NCI-H1694 (cell line): ENCODE measurements around the gene HS3ST6.
"Not testable (repeated sequence)": the region's sequence is repeated elsewhere in the genome, so short reads cannot be mapped to it uniquely, and the experiment has no call there.

Source experiments
- DNase-seq: peaks from one replicate; lab custom pipeline; 2025; lab: John Stamatoyannopoulos, UW

HS3ST6 gene

DNA sequence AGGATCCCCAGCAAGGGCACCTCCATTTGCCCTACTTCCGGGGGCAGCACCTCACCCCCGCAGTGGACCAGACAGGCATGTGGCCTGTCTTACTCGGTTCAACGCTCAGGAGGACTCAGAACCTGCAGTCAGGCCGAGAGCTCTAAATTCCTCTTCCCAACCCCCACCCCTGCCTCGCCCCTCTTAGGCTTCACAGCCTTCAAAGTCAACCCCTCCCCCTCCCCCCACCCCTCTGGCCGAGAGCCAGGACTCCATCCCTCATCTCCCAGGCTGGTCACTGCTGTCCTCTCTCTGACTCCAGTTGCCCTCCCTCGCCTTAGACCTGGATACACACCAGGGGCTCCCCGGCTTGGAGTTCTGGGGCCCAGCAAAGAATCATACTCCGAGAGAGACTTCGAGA lies 8.1 kb upstream of the HS3ST6 start:
- no peak for DNase-seq

- no peak for DNase-seq
Measured at GRCh38 chr16:1924095-1924494, 5.9 kb upstream of the HS3ST6 start.

- DNase-seq, result no peak
Measured at GRCh38 chr16:1923299-1924034, 5.3 kb upstream of the HS3ST6 start.

GRCh38 chr16:1922357-1922756 lies 4.1 kb upstream of the HS3ST6 start:
- DNase-seq, result no peak

- DNase-seq, result no peak
Measured at GRCh38 chr16:1920727-1921171, 2.5 kb upstream of the HS3ST6 start.

DNA sequence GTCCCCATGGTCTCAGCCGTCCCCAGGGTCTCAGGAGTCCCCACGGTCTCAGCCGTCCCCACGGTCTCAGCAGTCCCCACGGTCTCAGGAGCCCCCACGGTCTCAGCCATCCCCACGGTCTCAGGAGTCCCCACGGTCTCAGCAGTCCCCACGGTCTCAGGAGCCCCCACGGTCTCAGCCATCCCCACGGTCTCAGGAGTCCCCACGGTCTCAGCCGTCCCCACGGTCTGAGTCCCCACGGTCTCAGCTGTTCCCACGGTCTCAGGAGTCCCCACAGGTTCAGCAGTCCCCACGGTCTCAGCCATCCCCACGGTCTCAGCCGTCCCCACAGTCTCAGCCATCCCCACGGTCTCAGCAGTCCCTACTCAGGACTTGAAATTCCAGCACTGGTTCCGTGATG lies 1.9 kb upstream of the HS3ST6 start:
- not testable (repeated sequence) for DNase-seq

GRCh38 chr16:1919327-1919998 lies 1.2 kb upstream of the HS3ST6 start:
- DNase-seq, result no peak

DNA sequence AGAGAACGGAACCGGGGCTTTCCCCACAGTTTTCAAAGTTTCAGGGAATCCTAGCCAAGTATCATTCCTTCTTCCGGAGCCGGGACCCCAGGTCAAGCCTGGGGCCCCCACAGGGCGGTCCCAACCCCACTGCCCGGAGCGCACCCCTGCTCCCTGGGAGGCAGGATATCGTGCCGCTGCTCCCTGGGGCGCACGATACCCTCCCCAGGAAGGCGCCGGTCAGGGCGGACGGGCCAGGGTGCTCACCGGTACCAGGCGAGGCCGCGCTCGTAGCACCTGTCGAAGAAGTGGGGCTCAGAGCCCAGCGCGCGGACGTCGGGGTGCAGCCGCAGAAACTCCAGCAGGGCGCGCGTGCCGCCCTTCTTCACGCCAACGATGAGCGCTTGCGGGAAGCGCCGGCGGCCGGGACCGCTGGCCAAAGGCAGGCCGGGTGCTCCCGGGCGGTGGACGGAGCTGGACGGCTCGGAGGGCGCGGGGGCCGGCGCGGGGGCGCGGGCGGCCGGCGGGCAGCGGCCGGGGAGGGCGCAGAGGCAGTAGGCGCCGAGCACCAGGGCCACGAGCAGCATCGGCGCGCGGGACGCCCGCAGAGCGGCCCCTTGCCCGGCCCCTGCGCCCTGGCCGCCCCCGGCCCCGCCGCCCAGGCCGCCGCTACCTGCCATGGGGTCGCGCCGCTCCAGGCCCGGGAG lies 407 bp downstream of the HS3ST6 start:
- no peak for DNase-seq

GRCh38 chr16:1917056-1917664 lies 1.1 kb downstream of the HS3ST6 start:
- DNase-seq, result no peak

GRCh38 chr16:1916640-1916990 lies 1.6 kb downstream of the HS3ST6 start:
- DNase-seq, result no peak

GRCh38 chr16:1915732-1916639 lies 2.2 kb downstream of the HS3ST6 start:
- no peak for DNase-seq

- DNase-seq, result no peak
Measured at GRCh38 chr16:1914988-1915387, 3.2 kb downstream of the HS3ST6 start.

DNA sequence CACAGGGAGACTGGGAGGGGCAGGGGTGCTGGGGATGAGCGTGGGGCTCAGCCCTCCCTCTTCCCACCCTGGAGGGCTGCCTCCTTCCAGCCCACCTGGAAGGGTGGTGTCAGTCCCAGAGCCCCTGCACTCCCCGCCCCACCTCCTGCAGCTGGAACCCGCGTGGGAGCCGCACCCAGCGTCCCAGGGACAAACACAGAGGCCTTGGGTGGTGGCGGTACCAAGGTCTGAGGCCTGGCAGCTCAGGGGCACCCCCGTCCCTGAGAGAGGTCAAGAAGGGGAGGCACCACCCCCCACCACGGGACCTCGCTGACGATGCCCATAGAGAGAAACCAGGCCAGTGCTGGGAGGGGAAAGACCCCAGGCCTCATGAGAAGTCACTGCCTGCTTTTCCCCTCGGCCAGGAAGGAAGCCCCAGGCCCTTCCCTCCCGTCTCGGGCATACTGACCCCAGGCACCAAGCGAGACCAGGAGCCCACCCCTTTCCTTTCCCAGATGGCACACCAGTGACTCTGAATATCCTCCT lies 4.1 kb downstream of the HS3ST6 start:
- no peak for DNase-seq

- DNase-seq, result no peak
Measured at GRCh38 chr16:1913327-1914083, 4.7 kb downstream of the HS3ST6 start.

GRCh38 chr16:1912215-1912543 lies 6.0 kb downstream of the HS3ST6 start:
- DNase-seq, result no peak

DNA sequence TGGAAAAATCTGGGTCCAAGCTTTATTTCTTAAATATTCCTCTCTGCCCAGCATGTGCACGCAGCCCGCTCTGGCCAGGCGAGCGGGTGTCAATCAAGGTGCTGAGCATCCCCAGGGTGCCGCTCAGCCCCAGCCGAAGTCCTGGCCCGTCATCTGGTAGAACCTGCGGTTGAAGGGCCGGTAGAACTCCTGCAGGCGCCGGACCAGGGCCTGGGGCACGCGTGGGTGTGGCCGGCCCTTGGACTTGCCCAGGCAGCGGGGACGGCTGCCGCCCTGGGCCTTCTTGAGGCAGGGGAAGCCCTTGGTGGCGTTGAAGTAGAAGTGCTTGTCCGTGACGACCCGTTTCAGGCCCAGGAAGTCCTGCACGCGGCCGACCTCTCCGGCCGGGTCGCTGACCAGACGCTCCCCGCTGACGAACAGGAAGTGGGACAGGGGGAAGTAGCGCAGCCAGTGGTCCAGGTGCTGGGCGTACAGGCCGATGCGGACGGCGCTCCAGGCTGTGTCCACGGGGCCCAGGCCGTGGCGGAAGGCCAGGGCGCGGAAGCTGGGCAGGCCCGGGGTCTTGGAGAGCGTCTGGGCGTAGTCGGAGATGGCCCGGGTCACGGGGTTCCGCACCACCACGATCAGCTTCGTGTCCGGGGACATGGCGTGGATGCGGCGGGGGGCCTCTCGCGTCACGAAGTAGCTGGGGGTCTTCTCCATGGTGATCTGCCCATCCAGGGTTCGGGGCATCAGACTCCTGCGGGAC lies 6.6 kb downstream of the HS3ST6 start:
- DNase-seq, result no peak

DNA sequence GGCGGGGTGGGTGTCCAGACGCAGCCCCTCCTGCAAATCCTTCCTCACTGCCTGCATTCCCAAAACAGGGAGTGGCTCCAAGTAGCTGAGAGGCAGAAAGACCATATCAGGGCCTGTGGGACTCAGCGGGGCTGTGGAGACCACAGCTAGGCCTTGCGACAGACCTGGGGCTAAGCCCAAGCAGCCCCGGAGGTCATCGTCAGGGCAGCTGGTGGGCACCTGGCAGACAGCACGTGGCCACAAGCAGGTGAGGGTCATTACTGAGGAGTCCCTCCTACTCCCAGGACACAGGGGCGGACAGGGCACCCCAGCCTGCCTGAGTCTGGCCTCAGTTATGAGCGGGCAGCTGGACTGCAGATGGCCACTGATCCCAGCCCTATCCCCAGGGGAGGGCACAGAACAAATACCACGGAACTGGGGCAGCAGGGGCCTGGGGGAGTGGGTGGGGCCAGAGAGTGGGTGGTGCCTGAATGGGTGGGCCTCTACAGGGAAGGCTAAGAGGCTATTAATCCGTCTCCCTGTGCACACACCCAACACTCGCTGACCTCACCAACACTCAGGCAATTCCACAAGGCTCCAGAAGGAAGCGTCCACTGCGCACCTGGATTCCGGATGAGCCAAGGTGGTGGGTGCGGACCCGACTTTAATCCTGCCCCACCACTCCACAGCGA lies 8.5 kb downstream of the HS3ST6 start:
- DNase-seq, result no peak

- DNase-seq, result no peak
Measured at GRCh38 chr16:1908983-1909382, 9.2 kb downstream of the HS3ST6 start.

- no peak for DNase-seq
Measured at GRCh38 chr16:1908184-1908583, 10.0 kb downstream of the HS3ST6 start.
